Glomerular visceral epithelial cell (primary cell): Measurements from ENCODE around the gene RPL29.

Experiments
- DNase-seq: peaks from one replicate; pipeline ENCODE4 v3.0.0-alpha.2; 2016; ENCODE audit errors: extremely low spot score

The RPL29 gene

GRCh38 chr3:51966016-51966415 is 29.7 kb downstream of the RPL29 start:
- DNase-seq: no peak

- DNase-seq: no peak
Observed at GRCh38 chr3:51964521-51964920, 31.2 kb downstream of the RPL29 start.

GRCh38 chr3:51963951-51964451 is 31.7 kb downstream of the RPL29 start:
- no peak for DNase-seq

GRCh38 chr3:51962854-51963530 is 32.7 kb downstream of the RPL29 start:
- no peak for DNase-seq

- DNase-seq: no peak
Observed at GRCh38 chr3:51961602-51962569, 33.8 kb downstream of the RPL29 start.

- no peak for DNase-seq
Observed at GRCh38 chr3:51961011-51961410, 34.7 kb downstream of the RPL29 start.

GRCh38 chr3:51960386-51960785 is 35.3 kb downstream of the RPL29 start:
- no peak for DNase-seq

GRCh38 chr3:51959651-51960050 is 36.0 kb downstream of the RPL29 start:
- no peak for DNase-seq

GRCh38 chr3:51958603-51959521 is 36.8 kb downstream of the RPL29 start:
- no peak for DNase-seq

GRCh38 chr3:51957520-51958205 is 38.0 kb downstream of the RPL29 start:
- DNase-seq: no peak

- DNase-seq: no peak
Observed at GRCh38 chr3:51955893-51956770, 39.6 kb downstream of the RPL29 start.

GRCh38 chr3:51955175-51955892 is 40.4 kb downstream of the RPL29 start, which contains the start of gene GPR62:
TSS of gene GPR62 (plus strand) at chr3:51955381. CDS start at chr3:51955653, 272 bp downstream.
- no peak for DNase-seq

GRCh38 chr3:51954713-51955112 is 41.0 kb downstream of the RPL29 start:
- no peak for DNase-seq

GRCh38 chr3:51954105-51954504 is 41.6 kb downstream of the RPL29 start:
- no peak for DNase-seq

- DNase-seq: peak; percentile 35
Observed at GRCh38 chr3:51953445-51953844, 42.2 kb downstream of the RPL29 start.

- DNase-seq: no peak
Observed at GRCh38 chr3:51950899-51951298, 44.8 kb downstream of the RPL29 start.

GRCh38 chr3:51949121-51949520 is 46.6 kb downstream of the RPL29 start:
- no peak for DNase-seq

GRCh38 chr3:51948016-51948580 is 47.6 kb downstream of the RPL29 start:
- DNase-seq: no peak
